Measurements from ENCODE around the gene CSNK1G3. TPM values are rescaled to one million over a fixed set of nuclear protein-coding genes. Genes with fewer than 3 reads are reported as not detected.

The CSNK1G3 gene
- total RNA-seq, 5 donors from 2014 or later (not counting 1 experiment from before 2014, with no cell fraction given) = 59.0 to 73.5 (median 71.9) TPM

GRCh38 chr5:123651234-123651633 lies 139.3 kb downstream of the CSNK1G3 start:
- Histone ChIP-seq H3K36me3 (ENCODE audit: control insufficient read depth in 2 of 2, extremely low read depth in 1 of 2, insufficient read depth in 1 of 2, low read length in 1 of 2) (no peaks in the 10 kb centered on the region), H3K27me3 (replicated peaks in 1 of 2; ENCODE audit: control insufficient read depth in 2 of 2, extremely low read depth in 1 of 2, insufficient read depth in 2 of 2, low read length in 1 of 2) (peaks cover 0 to 3% of the 10 kb centered on the region in 2 experiments), H3K9me3 (no peaks in the 10 kb centered on the region), H3K27ac (ENCODE audit: low read length) (no peak overlapping the region), H3K4me1 (ENCODE audit: control insufficient read depth in 1 of 2, extremely low read depth in 1 of 2, insufficient read depth in 2 of 2, low read length in 2 of 2) (no peaks in the 10 kb centered on the region), H3K4me3 (ENCODE audit: control insufficient read depth in 1 of 2, extremely low read depth in 1 of 2, low read length in 1 of 2) (no peak overlapping the region)
- DNase-seq (no peak), ATAC-seq (replicated peaks in 1 of 4) (no peak)
- H3K36me3 Mint-ChIP-seq = no peaks in the 10 kb centered on the region
- ChIA-PET POLR2A (interaction anchor here in 1 of 2 donors (0.6 kb wide), 1 partner anchor 35 kb away, joined by 4 read pairs; no protein-coding TSS in a partner anchor), CTCF (no interaction called here)
- peaks cover 16 to 26% of the 10 kb centered on the region in 2 donors for H3K27me3 Mint-ChIP-seq
- H3K27ac Mint-ChIP-seq = no peak overlapping the region
- H3K9me3 Mint-ChIP-seq = peaks cover 0 to 8% (median 6%) of the 10 kb centered on the region in 3 donors
- no peaks in the 10 kb centered on the region for H3K4me1 Mint-ChIP-seq
- WGBS (ENCODE audit: insufficient coverage) = no CpG with 5 or more reads among the region's 4 CpGs
- no peak overlapping the region for H3K4me3 Mint-ChIP-seq

- Mint-ChIP-seq H3K27ac (no peak overlapping the region), H3K27me3 (peaks cover 11% of the 10 kb centered on the region in 2 donors), H3K4me3 (no peak overlapping the region), H3K36me3 (no peaks in the 10 kb centered on the region), H3K9me3 (no peaks in the 10 kb centered on the region), H3K4me1 (no peaks in the 10 kb centered on the region)
- DNase-seq (no peak), ATAC-seq (replicated peaks in 1 of 4) (no peak)
- Histone ChIP-seq H3K36me3 (ENCODE audit: control insufficient read depth in 2 of 2, extremely low read depth in 1 of 2, insufficient read depth in 1 of 2, low read length in 1 of 2) (no peaks in the 10 kb centered on the region), H3K27ac (ENCODE audit: low read length) (no peak overlapping the region), H3K4me3 (ENCODE audit: control insufficient read depth in 1 of 2, extremely low read depth in 1 of 2, low read length in 1 of 2) (no peak overlapping the region), H3K9me3 (no peaks in the 10 kb centered on the region), H3K27me3 (replicated peaks in 1 of 2; ENCODE audit: control insufficient read depth in 2 of 2, extremely low read depth in 1 of 2, insufficient read depth in 2 of 2, low read length in 1 of 2) (peaks cover 0 to 3% of the 10 kb centered on the region in 2 experiments), H3K4me1 (ENCODE audit: control insufficient read depth in 1 of 2, extremely low read depth in 1 of 2, insufficient read depth in 2 of 2, low read length in 2 of 2) (no peaks in the 10 kb centered on the region)
- CTCF ChIA-PET = no interaction called here
- no CpG with 5 or more reads among the region's 2 CpGs for WGBS (ENCODE audit: insufficient coverage)
- POLR2A ChIA-PET = no interaction called here
Measured at GRCh38 chr5:123659011-123659410, 147.0 kb downstream of the CSNK1G3 start.

GRCh38 chr5:123659495-123659894 lies 147.5 kb downstream of the CSNK1G3 start:
- Mint-ChIP-seq H3K36me3 (no peaks in the 10 kb centered on the region), H3K27ac (no peak overlapping the region), H3K27me3 (peaks cover 9% of the 10 kb centered on the region in 2 donors), H3K4me1 (no peaks in the 10 kb centered on the region), H3K4me3 (no peak overlapping the region), H3K9me3 (no peaks in the 10 kb centered on the region)
- ChIA-PET POLR2A (no interaction called here), CTCF (no interaction called here)
- Histone ChIP-seq H3K27me3 (replicated peaks in 1 of 2; ENCODE audit: control insufficient read depth in 2 of 2, extremely low read depth in 1 of 2, insufficient read depth in 2 of 2, low read length in 1 of 2) (peaks cover 0 to 3% of the 10 kb centered on the region in 2 experiments), H3K36me3 (ENCODE audit: control insufficient read depth in 2 of 2, extremely low read depth in 1 of 2, insufficient read depth in 1 of 2, low read length in 1 of 2) (no peaks in the 10 kb centered on the region), H3K4me3 (ENCODE audit: control insufficient read depth in 1 of 2, extremely low read depth in 1 of 2, low read length in 1 of 2) (no peak overlapping the region), H3K9me3 (no peaks in the 10 kb centered on the region), H3K27ac (ENCODE audit: low read length) (no peak overlapping the region), H3K4me1 (ENCODE audit: control insufficient read depth in 1 of 2, extremely low read depth in 1 of 2, insufficient read depth in 2 of 2, low read length in 2 of 2) (no peaks in the 10 kb centered on the region)
- no peak for DNase-seq
- ATAC-seq (replicated peaks in 1 of 4) = no peak
- WGBS (ENCODE audit: insufficient coverage) = no CpG with 5 or more reads among the region's 2 CpGs

GRCh38 chr5:123664961-123665360 lies 153.0 kb downstream of the CSNK1G3 start:
- POLR2A ChIA-PET = no interaction called here
- WGBS (ENCODE audit: insufficient coverage) = no CpG with 5 or more reads among the region's 1 CpG
- H3K9me3 Mint-ChIP-seq = peaks cover 0 to 7% (median 3%) of the 10 kb centered on the region in 3 donors
- DNase-seq = no peak
- Histone ChIP-seq H3K9me3 (no peaks in the 10 kb centered on the region), H3K4me1 (ENCODE audit: control insufficient read depth in 1 of 2, extremely low read depth in 1 of 2, insufficient read depth in 2 of 2, low read length in 2 of 2) (no peaks in the 10 kb centered on the region), H3K27me3 (replicated peaks in 1 of 2; ENCODE audit: control insufficient read depth in 2 of 2, extremely low read depth in 1 of 2, insufficient read depth in 2 of 2, low read length in 1 of 2) (no peaks in the 10 kb centered on the region), H3K4me3 (ENCODE audit: control insufficient read depth in 1 of 2, extremely low read depth in 1 of 2, low read length in 1 of 2) (no peak overlapping the region), H3K27ac (ENCODE audit: low read length) (no peak overlapping the region), H3K36me3 (ENCODE audit: control insufficient read depth in 2 of 2, extremely low read depth in 1 of 2, insufficient read depth in 1 of 2, low read length in 1 of 2) (no peaks in the 10 kb centered on the region)
- CTCF ChIA-PET = no interaction called here
- H3K27me3 Mint-ChIP-seq = peaks cover 8 to 14% of the 10 kb centered on the region in 2 donors
- H3K27ac Mint-ChIP-seq = no peak overlapping the region
- no peaks in the 10 kb centered on the region for H3K36me3 Mint-ChIP-seq
- no peak overlapping the region for H3K4me3 Mint-ChIP-seq
- ATAC-seq (replicated peaks in 1 of 4) = no peak
- no peaks in the 10 kb centered on the region for H3K4me1 Mint-ChIP-seq

- no peaks in the 10 kb centered on the region for H3K4me1 ChIP-seq (ENCODE audit: control insufficient read depth in 1 of 2, extremely low read depth in 1 of 2, insufficient read depth in 2 of 2, low read length in 2 of 2)
- no peaks in the 10 kb centered on the region for H3K36me3 ChIP-seq (ENCODE audit: control insufficient read depth in 2 of 2, extremely low read depth in 1 of 2, insufficient read depth in 1 of 2, low read length in 1 of 2)
- ChIA-PET POLR2A (no interaction called here), CTCF (no interaction called here)
- H3K27ac ChIP-seq (ENCODE audit: low read length) = no peak overlapping the region
- Mint-ChIP-seq H3K4me3 (no peak overlapping the region), H3K9me3 (peaks cover 0 to 7% (median 3%) of the 10 kb centered on the region in 3 donors), H3K27me3 (peaks cover 5 to 8% of the 10 kb centered on the region in 2 donors), H3K4me1 (no peaks in the 10 kb centered on the region), H3K36me3 (no peaks in the 10 kb centered on the region), H3K27ac (no peak overlapping the region)
- no peaks in the 10 kb centered on the region for H3K9me3 ChIP-seq
- ATAC-seq (replicated peaks in 1 of 4) (no peak), DNase-seq (peak in 1 of 35 experiments; percentile 2)
- WGBS (ENCODE audit: insufficient coverage) = no CpG with 5 or more reads among the region's 2 CpGs
- no peaks in the 10 kb centered on the region for H3K27me3 ChIP-seq (replicated peaks in 1 of 2; ENCODE audit: control insufficient read depth in 2 of 2, extremely low read depth in 1 of 2, insufficient read depth in 2 of 2, low read length in 1 of 2)
- no peak overlapping the region for H3K4me3 ChIP-seq (ENCODE audit: control insufficient read depth in 1 of 2, extremely low read depth in 1 of 2, low read length in 1 of 2)
Measured at GRCh38 chr5:123665822-123666371, 153.9 kb downstream of the CSNK1G3 start.

Other genes with a start within 250 kb of the CSNK1G3 start
- 10 to 100 TPM; 48.3 to 71.1 (median 62.8) TPM for gene CEP120, start 88.8 kb upstream of the CSNK1G3 start, total RNA-seq

Data from T-cell (primary cell).